Measurements from ENCODE around the gene SURF2. TPM values are rescaled to one million over a fixed set of nuclear protein-coding genes. Genes with fewer than 3 reads are reported as not detected.

The SURF2 gene
- polyA plus RNA-seq, 3 donors, result 17.5 to 24.7 (median 17.6) TPM

DNA sequence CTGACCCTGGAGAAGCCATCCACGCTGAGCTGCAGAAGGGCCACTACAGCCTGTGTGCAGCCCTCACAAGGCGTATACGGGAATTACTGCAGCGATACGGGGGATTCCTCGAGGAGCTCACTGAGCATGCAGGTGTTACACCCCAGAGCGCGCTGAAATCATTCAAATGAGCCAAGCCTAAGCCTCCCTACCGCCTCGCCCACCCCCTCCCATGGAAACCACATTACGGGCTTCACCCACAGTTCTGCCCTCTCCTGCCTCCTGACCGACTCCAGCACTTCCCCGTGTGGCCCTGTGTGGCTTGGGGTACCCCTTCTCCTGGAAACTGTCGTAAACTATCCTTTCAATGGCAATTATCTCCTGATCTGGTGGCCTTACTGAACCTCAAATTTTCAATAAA is 33.6 kb upstream of the SURF2 start:
- 54% methylated on average over 14 of the region's 14 CpGs for WGBS (ENCODE audit: insufficient coverage)
- no peak overlapping the region for H2AFZ ChIP-seq (ENCODE audit: insufficient read depth, low read depth, low read length, poor library complexity, severe bottlenecking)
- H3K4me2 ChIP-seq (replicated peaks; ENCODE audit: extremely low read depth, low read length, poor library complexity, severe bottlenecking), result no peak overlapping the region
- H3K36me3 ChIP-seq (replicated peaks in 1 of 2; ENCODE audit: control insufficient read depth in 1 of 2, insufficient read depth in 2 of 2, low read length in 2 of 2), result no peaks in the 10 kb centered on the region
- H3K36me3 Mint-ChIP-seq, result no peaks in the 10 kb centered on the region
- H3K4me3 ChIP-seq (replicated peaks in 1 of 3; ENCODE audit: low read depth in 2 of 3, low read length in 3 of 3), result no peak overlapping the region
- no peaks in the 10 kb centered on the region for H3K9me3 ChIP-seq (replicated peaks in 1 of 2; ENCODE audit: control insufficient read depth in 1 of 2, insufficient read depth in 1 of 2, low read length in 2 of 2)
- H3K27me3 Mint-ChIP-seq (ENCODE audit: low read depth in 3 of 3), result peaks cover 5 to 15% (median 5%) of the 10 kb centered on the region in 3 donors
- H3K9me3 Mint-ChIP-seq, result peaks cover 0 to 4% (median 0%) of the 10 kb centered on the region in 7 donors
- intact Hi-C loops (cut with micrococcal nuclease), result no loop called here
- no peak overlapping the region for H3K9ac ChIP-seq (ENCODE audit: insufficient read depth, low read length, poor library complexity, severe bottlenecking)
- H4K20me1 ChIP-seq (ENCODE audit: insufficient read depth, low read length), result no peaks in the 10 kb centered on the region
- H3K27ac Mint-ChIP-seq, result no peak overlapping the region
- TF ChIP-seq CTCF (IDR thresholded peaks at IDR 0.05), result no peak
- H3K4me1 ChIP-seq (ENCODE audit: control insufficient read depth in 1 of 2, insufficient read depth in 2 of 2, low read length in 2 of 2), result no peaks in the 10 kb centered on the region
- H3K79me2 ChIP-seq (ENCODE audit: insufficient read depth, low read length), result no peaks in the 10 kb centered on the region
- no peak for DNase-seq
- no peak overlapping the region for H3K27ac ChIP-seq (ENCODE audit: low read depth in 1 of 2, low read length in 2 of 2)
- peaks cover 5% of the 10 kb centered on the region for H3K4me1 Mint-ChIP-seq
- H3K4me3 Mint-ChIP-seq, result no peak overlapping the region
- no peaks in the 10 kb centered on the region for H3K27me3 ChIP-seq (ENCODE audit: control insufficient read depth in 2 of 2, insufficient read depth in 2 of 2, low read length in 2 of 2)

DNA sequence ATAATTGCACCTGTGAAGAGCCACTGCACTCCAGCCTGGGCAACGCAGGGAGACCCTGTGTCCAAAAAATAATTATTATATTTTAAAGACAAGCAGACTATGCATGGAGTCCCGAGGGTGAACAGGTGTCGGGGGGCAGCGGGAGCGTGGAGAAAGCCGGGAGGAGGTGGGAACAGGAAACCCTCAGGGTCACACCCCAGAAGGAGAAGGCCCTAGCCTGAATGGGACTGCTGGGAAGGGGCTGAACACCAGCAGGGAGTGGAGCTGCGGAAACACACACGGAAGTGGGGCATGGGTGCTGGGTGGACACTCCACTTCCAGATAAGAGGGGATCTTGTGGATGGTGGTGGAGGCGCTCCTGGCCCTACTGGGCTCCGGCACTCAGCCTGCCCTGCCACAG is 33.1 kb upstream of the SURF2 start:
- H3K36me3 ChIP-seq (replicated peaks in 1 of 2; ENCODE audit: control insufficient read depth in 1 of 2, insufficient read depth in 2 of 2, low read length in 2 of 2), result no peaks in the 10 kb centered on the region
- Mint-ChIP-seq H3K4me3 (no peak overlapping the region), H3K27me3 (ENCODE audit: low read depth in 3 of 3) (peaks cover 5 to 15% (median 5%) of the 10 kb centered on the region in 3 donors), H3K4me1 (peaks cover 5% of the 10 kb centered on the region), H3K27ac (no peak overlapping the region), H3K36me3 (no peaks in the 10 kb centered on the region), H3K9me3 (peaks cover 0 to 4% (median 0%) of the 10 kb centered on the region in 7 donors)
- H2AFZ ChIP-seq (ENCODE audit: insufficient read depth, low read depth, low read length, poor library complexity, severe bottlenecking), result no peak overlapping the region
- 93% methylated on average over 7 of the region's 10 CpGs for WGBS (ENCODE audit: insufficient coverage)
- no peak for TF ChIP-seq CTCF (IDR thresholded peaks at IDR 0.05)
- intact Hi-C loops (cut with micrococcal nuclease), result no loop called here
- H3K4me1 ChIP-seq (ENCODE audit: control insufficient read depth in 1 of 2, insufficient read depth in 2 of 2, low read length in 2 of 2), result no peaks in the 10 kb centered on the region
- no peaks in the 10 kb centered on the region for H3K9me3 ChIP-seq (replicated peaks in 1 of 2; ENCODE audit: control insufficient read depth in 1 of 2, insufficient read depth in 1 of 2, low read length in 2 of 2)
- H3K27ac ChIP-seq (ENCODE audit: low read depth in 1 of 2, low read length in 2 of 2), result no peak overlapping the region
- H3K4me2 ChIP-seq (replicated peaks; ENCODE audit: extremely low read depth, low read length, poor library complexity, severe bottlenecking), result no peak overlapping the region
- H3K79me2 ChIP-seq (ENCODE audit: insufficient read depth, low read length), result no peaks in the 10 kb centered on the region
- H3K4me3 ChIP-seq (replicated peaks in 1 of 3; ENCODE audit: low read depth in 2 of 3, low read length in 3 of 3), result no peak overlapping the region
- DNase-seq, result no peak
- peaks cover 3% of the 10 kb centered on the region for H4K20me1 ChIP-seq (ENCODE audit: insufficient read depth, low read length)
- H3K27me3 ChIP-seq (ENCODE audit: control insufficient read depth in 2 of 2, insufficient read depth in 2 of 2, low read length in 2 of 2), result no peaks in the 10 kb centered on the region
- H3K9ac ChIP-seq (ENCODE audit: insufficient read depth, low read length, poor library complexity, severe bottlenecking), result no peak overlapping the region
